CD4-positive, alpha-beta T cell treated with Interleukin-10 for 1 hour (primary cell): ENCODE measurements around the gene SLC39A1.

ENCODE experiments used
- DNase-seq: peaks from one replicate; pipeline ENCODE4 v3.0.0-alpha.2; 2020

The SLC39A1 gene

DNA sequence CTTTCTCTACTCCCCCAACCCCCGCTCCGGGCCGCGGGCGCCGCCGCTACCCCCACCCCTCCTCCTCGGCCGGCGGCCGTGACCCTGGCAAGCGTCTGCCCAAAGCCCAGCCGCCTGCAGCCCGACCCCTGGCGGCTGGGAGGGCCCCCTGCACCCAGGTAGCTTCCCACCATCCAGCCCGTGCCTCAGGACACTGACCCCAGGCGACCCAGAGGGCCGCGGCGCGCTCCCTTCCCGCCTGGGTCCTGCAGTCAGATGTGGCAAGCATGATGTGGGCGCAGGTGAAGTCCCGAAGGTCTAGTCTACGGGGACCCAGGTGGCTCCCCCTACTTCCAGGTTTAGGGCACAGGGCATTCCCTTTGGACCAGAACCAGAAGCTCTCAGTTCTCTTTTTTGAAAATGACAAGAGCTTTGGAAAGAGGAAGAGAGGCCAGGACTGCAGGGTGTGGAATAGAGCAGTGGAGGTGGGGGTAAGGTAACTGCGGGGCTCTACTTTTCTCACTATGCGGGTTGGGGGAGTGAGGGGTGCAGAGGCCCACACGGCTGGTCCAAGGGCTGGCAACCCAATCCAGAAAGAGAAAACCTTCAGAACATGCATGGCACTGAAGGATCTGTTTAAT lies 16.6 kb downstream of the SLC39A1 start, which contains the start of gene DENND4B:
Gene DENND4B (minus strand): TSS at position 97 of the 620 bp plus-strand sequence. CDS start 2,344 bp downstream, outside the sequence.
- peak; percentile 82 for DNase-seq

- peak; percentile 84 for DNase-seq
These were observed 17.3 kb downstream of the SLC39A1 start for GRCh38 chr1:153945795-153946621.

GRCh38 chr1:153945131-153945794 lies 18.1 kb downstream of the SLC39A1 start:
- peak; percentile 86 for DNase-seq

DNA sequence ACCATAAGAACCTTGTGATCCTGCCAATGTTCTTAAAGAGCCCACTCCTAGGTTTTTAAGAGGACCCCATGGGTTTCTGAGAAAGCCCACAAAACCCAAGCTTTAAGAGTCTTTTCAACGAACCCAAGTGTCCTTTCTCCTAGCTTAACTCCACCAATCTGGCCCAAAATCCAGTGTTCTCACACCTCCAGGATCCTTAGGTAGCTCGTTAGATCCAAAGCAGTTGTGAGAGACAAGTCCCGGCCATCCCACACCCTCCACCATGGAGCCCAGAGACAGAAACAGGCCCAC lies 18.6 kb downstream of the SLC39A1 start:
- DNase-seq = no peak

DNA sequence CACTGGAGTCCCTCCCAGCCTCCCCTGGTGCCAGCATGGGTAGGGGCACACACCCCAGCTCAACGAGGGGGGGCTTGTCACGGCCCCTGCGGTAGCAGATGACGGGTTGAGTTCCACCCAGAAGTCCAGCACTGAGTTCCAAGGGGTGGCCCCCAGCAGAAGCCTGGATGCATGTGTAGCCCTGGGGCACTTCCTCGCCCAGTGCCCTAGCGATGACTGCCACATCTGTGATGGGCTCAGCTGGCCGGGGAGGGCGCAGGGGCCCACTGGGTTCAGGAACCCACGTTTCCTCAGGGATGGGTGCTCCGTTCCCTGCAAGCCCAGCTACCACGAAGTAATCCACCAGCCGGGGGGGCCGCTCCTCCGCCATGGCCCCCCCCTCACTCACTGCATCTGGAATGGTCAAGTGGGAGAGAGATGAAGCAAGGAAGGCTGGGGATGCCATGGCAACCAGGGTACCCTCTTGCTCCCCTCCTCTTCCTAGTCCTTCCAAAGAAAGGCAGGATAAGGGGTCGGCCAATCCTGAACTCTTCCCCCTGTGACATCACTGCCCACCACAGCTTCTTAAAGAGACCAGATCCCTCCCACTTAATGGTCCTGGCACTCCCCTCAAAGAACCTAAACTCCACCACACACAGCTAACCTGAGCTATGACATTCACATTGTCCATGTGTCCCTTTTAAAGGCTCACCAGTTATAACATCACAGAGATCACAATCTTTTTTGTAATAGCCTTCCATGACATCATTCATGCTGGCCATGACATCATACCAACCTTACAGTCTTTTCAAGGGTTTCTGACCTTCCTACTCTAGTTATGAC lies 19.1 kb downstream of the SLC39A1 start:
- peak; percentile 46 for DNase-seq

DNA sequence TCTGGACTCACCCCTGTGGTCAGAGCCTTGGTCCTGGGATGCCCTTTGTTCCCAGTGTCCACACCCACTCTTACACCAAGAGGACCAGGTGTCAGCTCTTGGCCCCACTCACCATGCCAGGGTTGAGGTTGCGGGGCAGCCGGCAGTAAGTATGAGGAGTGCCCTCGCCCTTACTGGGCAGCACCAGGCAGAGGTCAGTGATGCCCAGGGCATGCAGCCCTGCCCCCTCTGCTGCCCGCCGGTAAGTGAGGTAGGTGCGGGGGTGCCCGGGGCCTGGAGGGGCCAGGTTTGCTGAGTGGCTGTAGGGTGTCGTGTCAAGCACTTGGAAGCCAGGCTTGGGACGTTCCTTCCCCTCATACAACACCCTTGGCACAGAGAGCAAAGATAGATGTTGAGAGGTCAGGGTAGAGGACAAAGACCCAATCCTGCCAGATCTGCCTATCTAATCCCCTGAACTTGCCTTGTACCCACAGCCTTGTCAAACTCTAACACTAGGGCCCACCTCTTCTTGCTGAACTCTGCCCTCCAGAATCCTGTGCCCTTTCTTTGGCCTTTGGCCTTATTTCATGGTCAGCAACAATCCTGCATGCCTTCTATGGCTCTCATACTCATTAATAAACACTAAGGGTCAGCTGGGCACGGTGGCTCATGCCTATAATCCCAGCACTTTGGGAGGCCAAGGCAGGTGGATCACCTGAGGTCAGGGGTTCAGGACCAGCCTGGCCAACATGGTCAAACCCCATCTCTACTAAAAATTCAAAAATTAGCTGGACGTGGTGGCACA lies 20.4 kb downstream of the SLC39A1 start:
- DNase-seq = no peak

DNA sequence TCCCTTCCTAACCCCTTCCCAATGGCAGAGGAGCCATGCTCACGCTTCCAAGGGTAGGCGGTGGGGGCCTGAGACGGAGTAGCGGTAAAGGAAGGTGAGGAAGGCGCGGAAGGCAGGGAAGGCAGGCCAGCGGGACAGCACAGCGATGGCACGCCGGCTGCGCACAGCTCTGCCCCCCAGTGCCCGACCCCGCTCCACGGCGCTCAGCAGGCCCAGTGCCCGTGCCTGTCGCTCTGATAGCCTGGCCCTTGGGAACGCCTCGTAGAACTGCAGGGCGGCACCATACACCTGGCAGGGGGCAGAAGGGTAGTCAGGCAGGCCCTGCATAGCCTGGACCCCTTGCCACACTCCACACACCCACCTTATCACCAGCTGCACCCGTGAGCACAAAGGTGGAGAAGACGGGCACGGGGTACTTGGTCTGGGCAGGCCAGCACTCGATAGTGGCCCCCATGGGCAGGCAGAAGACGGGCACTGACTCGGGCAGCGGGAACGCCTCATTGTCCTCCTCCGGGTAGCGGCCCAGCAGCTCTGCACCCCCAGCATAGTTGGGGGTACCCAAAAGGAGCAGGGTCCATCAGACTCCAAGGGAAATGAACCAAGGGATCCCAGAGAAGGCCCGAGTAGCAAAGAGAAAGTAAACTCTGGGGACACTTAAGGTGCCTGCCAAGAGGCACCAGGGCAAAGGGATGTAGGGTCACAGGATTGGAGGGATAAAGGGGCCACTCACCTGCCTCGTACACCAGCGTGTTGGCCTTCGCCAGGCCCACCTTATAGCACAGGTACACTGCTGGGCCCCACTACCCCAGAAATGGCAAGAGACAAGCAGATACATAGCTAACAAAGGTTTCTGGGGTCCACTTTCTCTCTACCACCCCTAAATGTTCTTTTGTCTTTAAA lies 21.3 kb downstream of the SLC39A1 start:
- DNase-seq = no peak

DNA sequence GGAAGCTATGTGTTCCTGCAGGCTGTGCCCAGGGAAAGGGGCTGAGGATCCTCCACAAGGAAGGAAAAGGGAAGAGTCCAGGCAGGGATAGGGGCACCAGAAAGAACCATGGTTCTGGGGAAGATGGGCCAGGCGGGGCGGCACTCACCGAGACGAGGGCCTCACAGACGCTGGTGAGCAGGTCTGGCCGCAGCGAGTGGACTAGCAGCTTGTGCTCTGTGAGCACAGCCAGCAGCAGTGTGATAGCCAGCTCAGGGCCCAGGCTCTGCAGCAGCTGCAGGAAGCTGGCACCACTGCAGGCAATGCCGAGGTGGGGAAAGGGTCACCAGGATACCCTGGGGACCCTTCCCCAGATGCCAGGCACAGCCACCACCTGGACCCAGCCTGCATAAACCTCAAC lies 22.6 kb downstream of the SLC39A1 start:
- DNase-seq = no peak

DNA sequence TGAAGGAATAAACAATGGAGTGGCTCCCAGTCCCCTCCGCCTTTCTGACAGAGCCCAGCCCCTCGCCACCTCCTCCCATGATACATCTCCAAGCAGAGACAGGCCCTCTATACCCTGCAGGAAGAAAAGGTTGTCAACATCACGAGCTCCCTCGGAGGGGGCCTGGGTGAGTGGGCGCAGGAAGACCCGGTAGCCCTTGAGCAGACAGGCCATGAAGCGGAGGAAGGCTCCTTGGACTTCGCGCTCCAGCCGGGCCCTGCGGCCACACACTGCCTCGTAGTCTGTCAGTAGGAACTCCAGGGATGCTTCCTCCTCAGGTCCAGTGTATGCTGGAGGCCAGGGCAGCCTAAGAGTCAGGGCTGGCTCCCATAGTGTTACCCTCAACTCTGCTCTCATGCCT lies 23.9 kb downstream of the SLC39A1 start:
- no peak for DNase-seq

- no peak for DNase-seq
These were observed 24.3 kb downstream of the SLC39A1 start for GRCh38 chr1:153938996-153939395.

GRCh38 chr1:153937331-153937730 lies 26.0 kb downstream of the SLC39A1 start:
- DNase-seq = no peak

- DNase-seq = no peak
These were observed 27.1 kb downstream of the SLC39A1 start for GRCh38 chr1:153936011-153936802.

GRCh38 chr1:153934746-153935145 lies 28.6 kb downstream of the SLC39A1 start:
- no peak for DNase-seq

DNA sequence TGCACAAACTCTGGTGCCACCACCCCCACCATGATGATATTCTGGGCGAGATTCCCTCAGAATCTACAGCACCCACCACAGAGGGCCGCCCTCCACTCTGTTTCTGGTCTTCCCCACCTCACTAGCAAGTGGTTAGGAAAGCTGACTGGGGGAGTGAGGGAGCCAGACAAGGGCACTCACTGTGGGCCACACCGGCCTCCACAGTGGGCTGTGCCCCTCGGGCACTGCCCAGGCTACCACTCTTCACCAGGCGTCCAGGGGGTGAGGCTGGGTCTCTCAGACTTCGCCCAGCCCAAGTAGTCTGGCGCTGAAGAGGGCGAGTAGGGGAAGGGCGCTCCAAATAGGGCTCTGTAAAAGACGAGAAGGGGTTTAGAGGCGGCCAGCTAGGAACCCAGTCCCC lies 29.4 kb downstream of the SLC39A1 start:
- no peak for DNase-seq

- no peak for DNase-seq
These were observed 29.9 kb downstream of the SLC39A1 start for GRCh38 chr1:153933430-153933829.

DNA sequence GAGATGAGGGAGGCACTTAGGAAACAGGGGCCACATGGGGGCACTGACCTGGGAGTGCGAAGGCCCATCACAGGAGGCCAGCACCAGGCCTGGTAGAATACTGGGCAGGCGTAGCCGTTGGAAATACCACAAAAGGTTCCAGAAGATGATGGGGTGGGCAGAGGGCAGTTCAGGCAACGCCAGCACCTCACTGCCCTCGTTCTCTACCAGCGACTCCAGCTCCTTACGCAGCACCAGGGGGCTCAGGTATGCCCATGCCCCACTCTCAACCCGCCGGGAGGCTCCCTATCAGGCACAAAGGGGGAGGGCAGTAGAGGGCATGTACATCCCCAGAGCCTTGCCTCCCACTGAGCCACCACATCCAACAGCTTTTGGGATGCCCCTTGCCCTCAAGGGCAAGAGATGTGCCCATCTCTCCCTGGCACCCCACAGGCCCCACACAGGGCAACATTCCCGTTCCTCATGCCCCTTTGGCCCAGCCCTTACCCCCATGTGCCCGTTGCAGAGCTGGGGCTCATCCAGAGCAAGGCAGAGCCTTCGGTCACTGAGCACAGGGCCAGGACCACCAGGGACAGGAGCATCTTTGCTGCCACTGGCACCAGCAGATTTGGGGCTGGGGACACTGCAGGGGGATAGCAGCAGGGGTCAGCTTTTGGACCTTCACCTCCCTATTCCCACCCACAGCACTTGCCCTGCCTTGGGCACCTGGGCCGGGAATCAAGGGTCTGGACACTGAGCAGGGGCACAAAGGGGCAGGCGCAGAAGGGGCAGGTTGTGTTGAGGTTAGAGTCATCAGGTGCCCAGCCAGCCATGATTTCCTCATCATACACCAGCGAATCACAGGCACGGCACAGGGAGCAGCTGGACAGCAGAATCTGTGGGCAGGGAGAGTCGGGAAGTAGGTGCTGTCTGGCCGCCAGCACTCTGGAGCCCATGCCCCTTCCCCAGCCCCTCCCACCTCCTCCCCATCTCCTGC lies 30.9 kb downstream of the SLC39A1 start:
- no peak for DNase-seq

DNA sequence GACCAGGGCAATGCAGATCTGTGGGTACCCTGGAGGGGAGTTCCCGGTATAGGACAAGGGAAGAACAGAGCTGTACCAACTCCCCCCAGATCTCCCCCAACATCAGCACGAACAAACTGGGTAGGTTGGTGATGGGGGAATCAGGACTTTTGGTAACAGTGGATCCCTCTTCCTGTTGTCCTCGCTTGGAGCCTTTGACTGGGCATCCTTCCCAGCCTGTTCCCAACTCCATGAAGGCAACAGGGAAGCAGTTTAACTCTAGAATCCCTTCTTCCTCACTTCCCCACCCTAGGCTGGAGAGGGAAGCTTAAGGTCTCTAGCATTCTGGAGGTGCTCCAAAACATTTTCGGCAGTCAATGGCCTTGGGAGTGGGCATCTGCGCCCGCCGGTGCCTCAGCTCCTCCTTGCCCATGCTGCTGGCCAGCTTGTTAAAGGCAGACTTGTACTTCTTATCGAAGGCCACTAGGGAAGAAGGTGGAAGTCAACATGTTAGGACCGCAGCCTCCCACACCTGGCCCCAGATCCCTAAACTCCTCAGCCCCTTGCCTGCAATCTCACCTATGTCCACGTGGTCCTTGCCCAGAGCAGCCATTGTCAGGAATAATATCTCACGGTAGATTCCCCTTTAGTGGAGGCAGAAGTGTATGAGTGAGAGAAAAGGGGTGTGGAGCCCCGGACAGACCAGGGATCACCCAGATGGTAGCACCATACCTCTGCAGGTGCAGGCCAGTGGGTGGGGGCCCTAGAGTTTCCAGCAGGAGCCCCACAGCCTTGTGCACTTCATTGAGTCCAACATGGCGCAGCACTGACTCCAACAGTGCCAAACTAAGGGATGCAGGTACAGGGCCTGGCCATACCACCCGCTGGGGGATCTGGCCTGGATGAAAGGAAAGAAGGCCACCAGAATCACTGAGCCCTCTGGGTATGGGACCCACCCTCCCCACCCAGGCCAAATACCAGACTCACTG lies 33.1 kb downstream of the SLC39A1 start:
- DNase-seq = no peak

GRCh38 chr1:153929426-153929825 lies 33.9 kb downstream of the SLC39A1 start:
- DNase-seq = no peak
